ENCODE results near the gene ZMIZ1. TPM values are rescaled to one million over a fixed set of nuclear protein-coding genes. Genes with fewer than 3 reads are reported as not detected.

The ZMIZ1 gene
- polyA plus RNA-seq, 3 donors: 3.3 to 64.6 (median 8.9) TPM

DNA sequence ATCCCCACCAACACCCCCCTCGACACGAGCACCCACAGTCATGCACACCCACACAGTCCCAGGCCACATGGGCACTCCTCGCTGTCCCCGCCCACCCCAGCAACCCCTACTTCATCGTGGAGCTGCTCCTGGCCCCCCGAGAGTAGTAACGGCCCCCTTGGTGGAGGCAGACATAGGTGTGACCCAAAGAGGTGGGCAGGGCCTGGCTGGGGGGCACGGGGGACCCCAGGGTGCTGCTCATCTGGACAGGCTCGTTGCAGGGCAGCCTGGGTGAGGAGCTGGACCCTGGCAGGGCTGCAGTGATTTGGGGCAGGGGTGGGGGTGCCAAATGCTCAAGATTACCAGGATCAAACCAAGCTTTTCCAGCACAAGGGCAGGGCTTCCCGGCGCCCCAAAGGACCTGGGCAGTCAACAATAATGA is 42.4 kb upstream of the ZMIZ1 start:
- no peak overlapping the region for H3K27ac ChIP-seq (ENCODE audit: low read depth in 1 of 2, low read length in 2 of 2)
- peaks cover 5% of the 10 kb centered on the region for H3K4me1 Mint-ChIP-seq
- H2AFZ ChIP-seq (ENCODE audit: insufficient read depth, low read depth, low read length, poor library complexity, severe bottlenecking): no peak overlapping the region
- H3K27me3 ChIP-seq (ENCODE audit: control insufficient read depth in 2 of 2, insufficient read depth in 2 of 2, low read length in 2 of 2): no peaks in the 10 kb centered on the region
- no peak overlapping the region for H3K27ac Mint-ChIP-seq
- TF ChIP-seq CTCF (IDR thresholded peaks at IDR 0.05): no peak
- H3K27me3 Mint-ChIP-seq (ENCODE audit: low read depth in 3 of 3): peaks cover 6 to 16% (median 13%) of the 10 kb centered on the region in 3 donors
- H3K36me3 ChIP-seq (replicated peaks in 1 of 2; ENCODE audit: control insufficient read depth in 1 of 2, insufficient read depth in 2 of 2, low read length in 2 of 2): no peaks in the 10 kb centered on the region
- no peak overlapping the region for H3K4me3 ChIP-seq (replicated peaks in 1 of 3; ENCODE audit: low read depth in 2 of 3, low read length in 3 of 3)
- no peak overlapping the region for H3K4me3 Mint-ChIP-seq
- H3K4me2 ChIP-seq (replicated peaks; ENCODE audit: extremely low read depth, low read length, poor library complexity, severe bottlenecking): no peak overlapping the region
- WGBS (ENCODE audit: insufficient coverage): 96% methylated on average over 11 of the region's 11 CpGs
- no peaks in the 10 kb centered on the region for H3K79me2 ChIP-seq (ENCODE audit: insufficient read depth, low read length)
- H3K36me3 Mint-ChIP-seq: no peaks in the 10 kb centered on the region
- no peaks in the 10 kb centered on the region for H3K9me3 ChIP-seq (replicated peaks in 1 of 2; ENCODE audit: control insufficient read depth in 1 of 2, insufficient read depth in 1 of 2, low read length in 2 of 2)
- H3K9me3 Mint-ChIP-seq: no peaks in the 10 kb centered on the region
- intact Hi-C loops (cut with micrococcal nuclease): no loop called here
- no peak overlapping the region for H3K9ac ChIP-seq (ENCODE audit: insufficient read depth, low read length, poor library complexity, severe bottlenecking)
- no peak for DNase-seq
- H3K4me1 ChIP-seq (ENCODE audit: control insufficient read depth in 1 of 2, insufficient read depth in 2 of 2, low read length in 2 of 2): no peaks in the 10 kb centered on the region
- H4K20me1 ChIP-seq (ENCODE audit: insufficient read depth, low read length): no peaks in the 10 kb centered on the region

DNA sequence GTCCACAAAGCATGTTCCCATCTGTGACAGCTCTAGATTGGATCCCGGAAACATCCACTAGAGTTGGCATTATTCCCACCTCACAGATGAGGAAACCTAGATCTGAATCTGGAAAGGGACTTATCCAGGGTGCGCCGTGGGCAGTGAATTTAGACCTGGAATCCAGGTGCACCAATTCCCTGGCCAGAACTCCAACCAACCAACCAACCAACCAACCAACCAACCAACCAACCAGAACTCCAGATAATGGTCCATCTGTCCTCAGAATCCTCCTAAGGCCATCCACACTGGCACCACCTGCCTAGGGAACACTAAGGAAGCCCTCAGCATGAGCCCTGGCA is 42.0 kb upstream of the ZMIZ1 start:
- Mint-ChIP-seq H3K36me3 (no peaks in the 10 kb centered on the region), H3K27me3 (ENCODE audit: low read depth in 3 of 3) (peaks cover 8 to 16% (median 13%) of the 10 kb centered on the region in 3 donors), H3K27ac (peak overlapping the region in 1 of 7 donors; percentile 15), H3K9me3 (no peaks in the 10 kb centered on the region), H3K4me1 (peaks cover 5% of the 10 kb centered on the region), H3K4me3 (no peak overlapping the region)
- Histone ChIP-seq H3K27ac (ENCODE audit: low read depth in 1 of 2, low read length in 2 of 2) (no peak overlapping the region), H3K9me3 (replicated peaks in 1 of 2; ENCODE audit: control insufficient read depth in 1 of 2, insufficient read depth in 1 of 2, low read length in 2 of 2) (no peaks in the 10 kb centered on the region), H3K79me2 (ENCODE audit: insufficient read depth, low read length) (no peaks in the 10 kb centered on the region), H3K4me3 (replicated peaks in 1 of 3; ENCODE audit: low read depth in 2 of 3, low read length in 3 of 3) (no peak overlapping the region), H3K4me1 (ENCODE audit: control insufficient read depth in 1 of 2, insufficient read depth in 2 of 2, low read length in 2 of 2) (no peaks in the 10 kb centered on the region), H3K27me3 (ENCODE audit: control insufficient read depth in 2 of 2, insufficient read depth in 2 of 2, low read length in 2 of 2) (no peaks in the 10 kb centered on the region), H4K20me1 (ENCODE audit: insufficient read depth, low read length) (no peaks in the 10 kb centered on the region), H2AFZ (ENCODE audit: insufficient read depth, low read depth, low read length, poor library complexity, severe bottlenecking) (no peak overlapping the region), H3K9ac (ENCODE audit: insufficient read depth, low read length, poor library complexity, severe bottlenecking) (no peak overlapping the region), H3K36me3 (replicated peaks in 1 of 2; ENCODE audit: control insufficient read depth in 1 of 2, insufficient read depth in 2 of 2, low read length in 2 of 2) (no peaks in the 10 kb centered on the region), H3K4me2 (replicated peaks; ENCODE audit: extremely low read depth, low read length, poor library complexity, severe bottlenecking) (no peak overlapping the region)
- intact Hi-C loops (cut with micrococcal nuclease): no loop called here
- no peak for TF ChIP-seq CTCF (IDR thresholded peaks at IDR 0.05)
- WGBS (ENCODE audit: insufficient coverage): 89% methylated on average over 3 of the region's 3 CpGs
- no peak for DNase-seq
